ENCODE results near the gene RIPOR1.

DNA sequence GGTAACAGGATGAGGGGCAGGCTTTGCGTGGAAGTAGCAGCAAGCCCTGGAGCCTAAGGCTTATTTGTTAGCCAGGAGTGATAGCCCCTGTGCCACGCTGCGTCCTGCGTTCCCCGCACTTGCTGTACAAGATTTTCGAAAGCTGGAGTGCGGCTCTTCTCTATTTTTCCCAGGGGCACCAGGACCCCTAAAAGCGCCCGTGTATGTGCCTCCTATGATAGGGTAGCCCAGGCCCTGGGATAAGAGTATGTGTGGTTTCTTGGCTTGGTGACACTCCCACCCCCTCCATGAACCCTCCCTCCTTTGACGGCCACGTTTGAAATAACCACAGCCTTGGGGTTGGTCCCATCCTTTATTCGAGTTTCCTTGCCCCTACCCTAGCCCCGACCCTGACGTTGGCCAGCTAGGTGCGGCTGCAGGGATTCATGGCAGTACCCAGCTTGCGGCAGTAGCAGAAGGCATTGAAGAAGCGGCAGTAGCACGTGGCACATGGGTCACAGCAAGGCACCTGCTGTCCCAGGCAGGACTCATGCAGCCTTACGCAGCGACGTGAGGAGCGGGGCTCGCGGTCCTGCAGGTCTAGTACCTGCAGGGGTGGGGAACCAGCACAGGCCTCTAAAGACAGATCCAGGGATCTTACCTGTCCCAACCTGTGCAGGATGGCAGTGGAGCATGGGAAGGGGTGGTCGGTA lies 46.2 kb upstream of the RIPOR1 start:
- TF ChIP-seq, protein P1, sequence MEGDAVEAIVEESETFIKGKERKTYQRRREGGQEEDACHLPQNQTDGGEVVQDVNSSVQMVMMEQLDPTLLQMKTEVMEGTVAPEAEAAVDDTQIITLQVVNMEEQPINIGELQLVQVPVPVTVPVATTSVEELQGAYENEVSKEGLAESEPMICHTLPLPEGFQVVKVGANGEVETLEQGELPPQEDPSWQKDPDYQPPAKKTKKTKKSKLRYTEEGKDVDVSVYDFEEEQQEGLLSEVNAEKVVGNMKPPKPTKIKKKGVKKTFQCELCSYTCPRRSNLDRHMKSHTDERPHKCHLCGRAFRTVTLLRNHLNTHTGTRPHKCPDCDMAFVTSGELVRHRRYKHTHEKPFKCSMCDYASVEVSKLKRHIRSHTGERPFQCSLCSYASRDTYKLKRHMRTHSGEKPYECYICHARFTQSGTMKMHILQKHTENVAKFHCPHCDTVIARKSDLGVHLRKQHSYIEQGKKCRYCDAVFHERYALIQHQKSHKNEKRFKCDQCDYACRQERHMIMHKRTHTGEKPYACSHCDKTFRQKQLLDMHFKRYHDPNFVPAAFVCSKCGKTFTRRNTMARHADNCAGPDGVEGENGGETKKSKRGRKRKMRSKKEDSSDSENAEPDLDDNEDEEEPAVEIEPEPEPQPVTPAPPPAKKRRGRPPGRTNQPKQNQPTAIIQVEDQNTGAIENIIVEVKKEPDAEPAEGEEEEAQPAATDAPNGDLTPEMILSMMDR (conservative IDR thresholded peaks at IDR 0.05; ENCODE audit: low read length), result no peak
- TF ChIP-seq EZH2phosphoT487 (IDR thresholded peaks at IDR 0.05; ENCODE audit: borderline replicate concordance), result no peak
